HUES64 (cell line): ENCODE data around the gene MYLK2.

Experiments
- H3K27ac ChIP-seq: 2 replicates; pipeline ENCODE4 v1.7.0; 2013; ENCODE audit warnings: low read depth, low read length, inconsistent platforms
- H3K27me3 ChIP-seq: 2 replicates; pipeline ENCODE4 v1.6.1; 2013; ENCODE audit warnings: mild to moderate bottlenecking, low read length; ENCODE audit not compliant: insufficient read depth
- H3K36me3 ChIP-seq: 2 replicates; pipeline ENCODE4 v1.6.1; 2013; ENCODE audit warnings: mild to moderate bottlenecking, low read length; ENCODE audit not compliant: insufficient read depth
- H3K4me1 ChIP-seq: 2 replicates; pipeline ENCODE4 v1.6.1; 2013; ENCODE audit warnings: mild to moderate bottlenecking, low read length, moderate library complexity; ENCODE audit not compliant: insufficient read depth
- H3K4me3 ChIP-seq: 2 replicates; pipeline ENCODE4 v1.5.1; 2013; ENCODE audit warnings: mild to moderate bottlenecking, low read length, moderate library complexity
- H3K9ac ChIP-seq: 2 replicates; pipeline ENCODE4 v1.6.1; 2013; ENCODE audit warnings: mild to moderate bottlenecking, low read depth, low read length
- H3K9me3 ChIP-seq: 2 replicates; pipeline ENCODE4 v1.6.1; 2013; ENCODE audit warnings: low read depth, low read length; ENCODE audit not compliant: insufficient read depth
- WGBS: fragments of 150-250, 120-280 bp; methylation state at CpG from one replicate; pipeline ENCODE4 v1.1.7; 2013; ENCODE audit warnings: missing lambda C conversion rate; 5-methylcytosine and 5-hydroxymethylcytosine counted together

The MYLK2 gene

GRCh38 chr20:31816221-31816620, 2.9 kb upstream of the MYLK2 start:
- H3K4me1 ChIP-seq, result peaks cover 7% of the 10 kb centered on the region; the same call in 1 of the 2 replicates
- WGBS, result 84% methylated on average over 5 of the region's 5 CpGs

GRCh38 chr20:31817461-31817860, 1.7 kb upstream of the MYLK2 start:
- WGBS, result 95% methylated on average over 5 of the region's 5 CpGs
- Histone ChIP-seq H3K36me3 (no peaks in the 10 kb centered on the region), H3K9ac (no peak overlapping the region), H3K27me3 (no peaks in the 10 kb centered on the region), H3K27ac (no peak overlapping the region), H3K9me3 (no peaks in the 10 kb centered on the region), H3K4me3 (no peak overlapping the region), H3K4me1 (peaks cover 7% of the 10 kb centered on the region; the same call in 1 of the 2 replicates)

More at GRCh38 chr20:31816221-31816620, 2.9 kb upstream of the MYLK2 start:
- H3K27ac ChIP-seq, result no peak overlapping the region
- no peak overlapping the region for H3K9ac ChIP-seq
- no peaks in the 10 kb centered on the region for H3K9me3 ChIP-seq
- no peaks in the 10 kb centered on the region for H3K27me3 ChIP-seq
- H3K36me3 ChIP-seq, result no peaks in the 10 kb centered on the region
- no peak overlapping the region for H3K4me3 ChIP-seq

GRCh38 chr20:31818376-31818908, 714 bp upstream of the MYLK2 start:
- H3K27ac ChIP-seq, result no peak overlapping the region
- 91% methylated on average over 8 of the region's 8 CpGs for WGBS
- no peaks in the 10 kb centered on the region for H3K36me3 ChIP-seq
- H3K9me3 ChIP-seq, result no peaks in the 10 kb centered on the region
- H3K4me1 ChIP-seq, result peaks cover 7% of the 10 kb centered on the region; the same call in 1 of the 2 replicates
- H3K27me3 ChIP-seq, result no peaks in the 10 kb centered on the region
- no peak overlapping the region for H3K9ac ChIP-seq
- no peak overlapping the region for H3K4me3 ChIP-seq

- Histone ChIP-seq H3K36me3 (no peaks in the 10 kb centered on the region), H3K4me3 (no peak overlapping the region), H3K9me3 (no peaks in the 10 kb centered on the region), H3K9ac (no peak overlapping the region), H3K27ac (no peak overlapping the region), H3K27me3 (no peaks in the 10 kb centered on the region), H3K4me1 (peaks cover 3% of the 10 kb centered on the region; the same call in 1 of the 2 replicates)
- WGBS, result 86% methylated on average over 6 of the region's 6 CpGs
These were observed 1.1 kb downstream of the MYLK2 start for GRCh38 chr20:31820228-31820627.

- no peak overlapping the region for H3K4me3 ChIP-seq
- H3K9ac ChIP-seq, result no peak overlapping the region
- no peaks in the 10 kb centered on the region for H3K9me3 ChIP-seq
- H3K36me3 ChIP-seq, result no peaks in the 10 kb centered on the region
- H3K4me1 ChIP-seq, result no peaks in the 10 kb centered on the region
- no peaks in the 10 kb centered on the region for H3K27me3 ChIP-seq
- no peak overlapping the region for H3K27ac ChIP-seq
- 80% methylated on average over 5 of the region's 5 CpGs for WGBS
These were observed 2.3 kb downstream of the MYLK2 start for GRCh38 chr20:31821427-31821826.

- 18% methylated on average over 25 of the region's 29 CpGs for WGBS
- no peaks in the 10 kb centered on the region for H3K36me3 ChIP-seq
- no peaks in the 10 kb centered on the region for H3K9me3 ChIP-seq
- no peak overlapping the region for H3K9ac ChIP-seq
- no peak overlapping the region; the same call in 1 of the 2 replicates for H3K4me3 ChIP-seq
- no peaks in the 10 kb centered on the region for H3K27me3 ChIP-seq
- H3K27ac ChIP-seq, result no peak overlapping the region
- no peaks in the 10 kb centered on the region for H3K4me1 ChIP-seq
These were observed 3.5 kb downstream of the MYLK2 start for GRCh38 chr20:31822421-31823330.

GRCh38 chr20:31823360-31824124, 4.4 kb downstream of the MYLK2 start:
- 80% methylated on average over 14 of the region's 14 CpGs for WGBS
- no peak overlapping the region for H3K27ac ChIP-seq
- no peak overlapping the region for H3K4me3 ChIP-seq
- H3K27me3 ChIP-seq, result no peaks in the 10 kb centered on the region
- H3K9ac ChIP-seq, result no peak overlapping the region
- no peaks in the 10 kb centered on the region for H3K9me3 ChIP-seq
- no peaks in the 10 kb centered on the region for H3K4me1 ChIP-seq
- no peaks in the 10 kb centered on the region for H3K36me3 ChIP-seq

- Histone ChIP-seq H3K36me3 (no peaks in the 10 kb centered on the region), H3K9me3 (no peaks in the 10 kb centered on the region), H3K27me3 (no peaks in the 10 kb centered on the region), H3K4me3 (no peak overlapping the region), H3K27ac (no peak overlapping the region), H3K9ac (no peak overlapping the region), H3K4me1 (no peaks in the 10 kb centered on the region)
- 90% methylated on average over 4 of the region's 4 CpGs for WGBS
These were observed 4.9 kb downstream of the MYLK2 start for GRCh38 chr20:31824125-31824485.

GRCh38 chr20:31824554-31825313, 5.6 kb downstream of the MYLK2 start:
- Histone ChIP-seq H3K27me3 (no peaks in the 10 kb centered on the region), H3K36me3 (no peaks in the 10 kb centered on the region), H3K27ac (no peak overlapping the region), H3K4me3 (no peak overlapping the region), H3K9me3 (no peaks in the 10 kb centered on the region), H3K9ac (no peak overlapping the region), H3K4me1 (no peaks in the 10 kb centered on the region)
- 87% methylated on average over 14 of the region's 14 CpGs for WGBS

- WGBS, result 90% methylated on average over 5 of the region's 5 CpGs
- no peaks in the 10 kb centered on the region for H3K4me1 ChIP-seq
- no peak overlapping the region for H3K4me3 ChIP-seq
- H3K36me3 ChIP-seq, result no peaks in the 10 kb centered on the region
- H3K9me3 ChIP-seq, result no peaks in the 10 kb centered on the region
- no peaks in the 10 kb centered on the region for H3K27me3 ChIP-seq
- H3K27ac ChIP-seq, result no peak overlapping the region
- no peak overlapping the region for H3K9ac ChIP-seq
These were observed 6.9 kb downstream of the MYLK2 start for GRCh38 chr20:31826074-31826473.
